Esophagus muscularis mucosa (tissue), 4 donors: ENCODE measurements around the gene MUC5B. TPM values are rescaled to one million over a fixed set of nuclear protein-coding genes. Genes with fewer than 3 reads are reported as not detected.

Source experiments
- DNase-seq: peaks from one replicate; pipeline ENCODE4 v3.0.0-alpha.2; 2017; ENCODE audit errors: extremely low spot score
- H3K27ac ChIP-seq, 4 donors: fragments of 200-600 bp; sonication (generic); replicated peaks in 1 of 4; 1 replicate in 3 of 4; 2 replicates in 1 of 4; pipeline ENCODE4 v1.5.1; 2016 to 2019; ENCODE audit warnings: mild to moderate bottlenecking in 1 of 4
- H3K27me3 ChIP-seq, 4 donors: fragments of 200-600 bp; sonication (generic); one replicate each; pipeline versions ENCODE4 v1.5.1 to v1.6.0; 2016 to 2019
- H3K36me3 ChIP-seq, 4 donors: fragments of 200-600 bp; sonication (generic); one replicate each; pipeline ENCODE4 v1.5.1; 2016 to 2019
- H3K4me1 ChIP-seq, 4 donors: fragments of 200-600 bp; sonication (generic); one replicate each; pipeline ENCODE4 v1.5.1; 2016 to 2019
- H3K4me3 ChIP-seq, 4 donors: fragments of 200-600 bp; sonication (generic); 1 replicate in 2 of 4; 2 replicates in 2 of 4; pipeline ENCODE4 v1.5.1; 2016 to 2019; ENCODE audit warnings: mild to moderate bottlenecking in 4 of 4, moderate library complexity in 1 of 4
- H3K9me3 ChIP-seq, 4 donors: fragments of 200-600 bp; sonication (generic); 1 replicate in 3 of 4; 2 replicates in 1 of 4; pipeline ENCODE4 v1.5.1; 2016 to 2019
- CTCF ChIP-seq, 3 experiments: fragments of 200-600 bp in 2 of 3; fragments of 450-650 bp in 1 of 3; sonication (generic) in 2 of 3; IDR thresholded peaks; one replicate each; pipeline ENCODE4 v1.5.1; 2017 to 2019; ENCODE audit warnings: antibody characterized with exemption in 3 of 3, mild to moderate bottlenecking in 2 of 3, moderate library complexity in 1 of 3
- EP300 ChIP-seq: sonication (generic); formaldehyde crosslinking; IDR thresholded peaks from one replicate; pipeline ENCODE4 v1.6.1; 2017; ENCODE audit warnings: antibody characterized with exemption
- POLR2A ChIP-seq: fragments of 450-650 bp; IDR thresholded peaks from one replicate; pipeline ENCODE4 v1.6.1; 2017; ENCODE audit warnings: antibody characterized with exemption, moderate library complexity, mild to moderate bottlenecking, low read depth
- POLR2AphosphoS5 ChIP-seq, 2 donors: sonication (generic); formaldehyde crosslinking; IDR thresholded peaks; one replicate each; pipeline ENCODE4 v1.6.1; 2017; ENCODE audit warnings: antibody characterized with exemption in 2 of 2
- WGBS: methylation state at CpG from one replicate; pipeline ENCODE4 v1.1.5; 2018; 5-methylcytosine and 5-hydroxymethylcytosine counted together
- intact Hi-C: fragments of 100-400 bp; cut with DNase I; formaldehyde crosslinking; loops from one replicate; pipeline ENCODE4 v1.15.1; 2023
- total RNA-seq, 4 donors: library from RNA; depleted of rRNA; stranded (reverse); fragments of >200 nt; gene quantifications; one replicate each; pipeline versions ENCODE4 v1.1.0 to v1.2.1, GENCODE V29; 2016

Gene MUC5B
- total RNA-seq, 4 donors from 2014 or later: under 0.01 to 0.45 (median 0.06) TPM; not detected in 1

DNA sequence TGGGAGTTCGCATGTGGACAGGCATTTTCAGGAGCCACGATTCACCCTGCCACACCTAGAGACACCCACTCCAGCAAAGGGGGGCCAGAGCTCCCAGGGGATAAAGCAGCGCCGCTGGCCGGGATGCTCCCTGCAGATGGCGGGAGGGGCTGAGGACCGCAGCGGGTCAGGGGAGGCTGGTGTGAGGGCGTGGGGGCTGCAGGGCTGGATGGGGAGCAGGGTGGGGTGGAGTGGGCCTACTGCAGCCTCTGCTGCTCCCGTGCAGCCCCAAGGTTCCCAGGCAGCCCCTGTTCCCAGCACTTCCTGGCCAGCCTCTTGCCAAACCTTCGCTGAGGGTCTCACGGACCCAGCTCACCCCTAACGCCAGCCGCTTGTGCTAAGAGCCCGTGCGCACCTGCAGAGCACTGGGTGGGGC, 13.0 kb downstream of the MUC5B start:
- H3K9me3 ChIP-seq: no peaks in the 10 kb centered on the region
- TF ChIP-seq POLR2A (no peak), EP300 (no peak), CTCF (IDR thresholded peaks at IDR 0.05) (no peak), POLR2AphosphoS5 (IDR thresholded peaks at IDR 0.05) (no peak)
- no peak overlapping the region for H3K4me3 ChIP-seq
- DNase-seq: no peak
- H3K4me1 ChIP-seq: no peaks in the 10 kb centered on the region
- no peak overlapping the region for H3K27ac ChIP-seq
- no peaks in the 10 kb centered on the region for H3K36me3 ChIP-seq
- peaks cover 0 to 26% (median 0%) of the 10 kb centered on the region in 4 donors for H3K27me3 ChIP-seq
- intact Hi-C loops: no loop called here
- WGBS: 73% methylated on average over 13 of the region's 16 CpGs

DNA sequence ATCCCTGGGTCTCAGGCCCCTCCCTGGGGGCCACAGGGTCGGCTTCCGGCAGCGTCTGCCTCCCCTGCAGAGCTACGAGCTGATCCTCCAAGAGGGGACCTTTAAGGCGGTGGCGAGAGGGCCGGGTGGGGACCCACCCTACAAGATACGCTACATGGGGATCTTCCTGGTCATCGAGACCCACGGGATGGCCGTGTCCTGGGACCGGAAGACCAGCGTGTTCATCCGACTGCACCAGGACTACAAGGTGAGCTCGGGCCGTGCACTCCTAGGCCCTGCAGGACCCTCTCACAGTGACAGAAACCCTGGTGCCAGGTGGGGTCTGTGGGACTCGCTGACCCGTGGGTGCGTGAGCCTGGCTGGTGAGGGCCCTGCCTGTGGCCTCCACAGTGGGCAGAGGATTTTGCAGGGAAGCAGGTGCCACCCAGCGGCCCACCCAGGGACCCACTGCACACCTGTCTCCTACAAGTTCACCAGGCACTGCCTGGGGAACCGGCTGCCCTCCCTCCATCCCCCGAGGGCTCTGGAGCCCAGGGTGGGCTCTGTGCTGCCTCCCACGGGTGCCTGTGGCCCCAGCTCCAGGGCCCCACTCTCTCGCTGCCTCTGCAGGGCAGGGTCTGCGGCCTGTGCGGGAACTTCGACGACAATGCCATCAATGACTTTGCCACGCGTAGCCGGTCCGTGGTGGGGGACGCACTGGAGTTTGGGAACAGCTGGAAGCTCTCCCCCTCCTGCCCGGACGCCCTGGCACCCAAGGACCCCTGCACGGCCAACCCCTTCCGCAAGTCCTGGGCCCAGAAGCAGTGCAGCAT, 13.7 kb downstream of the MUC5B start:
- intact Hi-C loops: no loop called here
- WGBS: 85% methylated on average over 15 of the region's 37 CpGs
- no peaks in the 10 kb centered on the region for H3K36me3 ChIP-seq
- H3K27me3 ChIP-seq: peaks cover 0 to 20% (median 0%) of the 10 kb centered on the region in 4 donors
- H3K4me1 ChIP-seq: no peaks in the 10 kb centered on the region
- no peak overlapping the region for H3K4me3 ChIP-seq
- H3K9me3 ChIP-seq: no peaks in the 10 kb centered on the region
- no peak for DNase-seq
- TF ChIP-seq POLR2A (no peak), EP300 (no peak), POLR2AphosphoS5 (IDR thresholded peaks at IDR 0.05) (no peak), CTCF (IDR thresholded peaks at IDR 0.05) (no peak)
- H3K27ac ChIP-seq: no peak overlapping the region

DNA sequence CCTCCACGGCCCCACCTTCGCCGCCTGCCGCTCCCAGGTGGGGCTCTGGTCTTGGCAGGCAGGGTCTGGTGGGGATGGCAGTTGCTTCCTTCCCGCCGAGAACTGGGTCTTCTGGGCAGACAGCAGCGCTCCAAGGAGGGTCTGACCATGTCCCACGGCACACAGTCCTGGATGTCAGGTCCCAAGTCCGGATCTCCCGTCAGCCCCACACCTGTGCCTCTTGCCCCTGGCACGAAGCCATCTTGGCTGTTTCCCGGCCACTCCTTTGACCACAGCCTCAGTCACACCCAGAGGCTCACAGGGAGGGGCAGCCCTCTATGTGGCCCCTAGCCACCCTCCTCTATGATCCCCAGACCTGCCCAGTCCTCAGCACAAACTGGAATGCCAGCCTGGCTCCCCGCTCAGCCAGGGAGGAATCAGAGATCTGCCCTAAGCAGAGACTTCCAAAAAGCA, 14.3 kb downstream of the MUC5B start:
- H3K4me3 ChIP-seq: no peak overlapping the region
- peaks cover 0 to 14% (median 0%) of the 10 kb centered on the region in 4 donors for H3K27me3 ChIP-seq
- H3K9me3 ChIP-seq: no peaks in the 10 kb centered on the region
- intact Hi-C loops: no loop called here
- no peak overlapping the region for H3K27ac ChIP-seq
- 88% methylated on average over 10 of the region's 13 CpGs for WGBS
- no peak for TF ChIP-seq POLR2A
- no peak for TF ChIP-seq EP300
- TF ChIP-seq POLR2AphosphoS5 (IDR thresholded peaks at IDR 0.05): no peak
- no peak for TF ChIP-seq CTCF (IDR thresholded peaks at IDR 0.05)
- no peak for DNase-seq
- H3K4me1 ChIP-seq: no peaks in the 10 kb centered on the region
- H3K36me3 ChIP-seq: no peaks in the 10 kb centered on the region

- Histone ChIP-seq H3K4me1 (no peaks in the 10 kb centered on the region), H3K36me3 (no peaks in the 10 kb centered on the region), H3K27me3 (peaks cover 0 to 10% (median 0%) of the 10 kb centered on the region in 4 donors), H3K4me3 (no peak overlapping the region), H3K27ac (no peak overlapping the region), H3K9me3 (no peaks in the 10 kb centered on the region)
- intact Hi-C loops: no loop called here
- WGBS: 70% methylated on average over 10 of the region's 10 CpGs
- no peak for TF ChIP-seq EP300
- DNase-seq: no peak
Measured at GRCh38 chr11:1237851-1238250, 15.0 kb downstream of the MUC5B start.

- Histone ChIP-seq H3K9me3 (no peaks in the 10 kb centered on the region), H3K36me3 (no peaks in the 10 kb centered on the region), H3K27me3 (no peaks in the 10 kb centered on the region), H3K27ac (no peak overlapping the region), H3K4me1 (no peaks in the 10 kb centered on the region), H3K4me3 (no peak overlapping the region)
- intact Hi-C loops: no loop called here
- no peak for DNase-seq
- TF ChIP-seq POLR2AphosphoS5 (IDR thresholded peaks at IDR 0.05) (no peak), EP300 (no peak), CTCF (IDR thresholded peaks at IDR 0.05) (no peak), POLR2A (no peak)
- 55% methylated on average over 11 of the region's 34 CpGs for WGBS
Measured at GRCh38 chr11:1238767-1239595, 16.1 kb downstream of the MUC5B start.
